Suprapubic skin (tissue), 4 donors: ENCODE data around the gene MYH7. TPM values are rescaled to one million over a fixed set of nuclear protein-coding genes. Genes with fewer than 3 reads are reported as not detected.

ENCODE experiments used
- DNase-seq, 2 donors: peaks; one replicate each; pipeline ENCODE4 v3.0.0-alpha.2; 2019; ENCODE audit warnings: low spot score in 2 of 2
- H3K27ac ChIP-seq: fragments of 200-600 bp; sonication (generic); one replicate; pipeline ENCODE4 v1.5.1; 2019
- H3K27me3 ChIP-seq: fragments of 200-600 bp; sonication (generic); one replicate; pipeline ENCODE4 v1.5.1; 2019
- H3K36me3 ChIP-seq: fragments of 200-600 bp; sonication (generic); one replicate; pipeline ENCODE4 v1.5.1; 2019
- H3K4me1 ChIP-seq: fragments of 200-600 bp; sonication (generic); one replicate; pipeline ENCODE4 v1.5.1; 2019
- H3K4me3 ChIP-seq: fragments of 200-600 bp; sonication (generic); one replicate; pipeline ENCODE4 v1.5.1; 2019; ENCODE audit warnings: mild to moderate bottlenecking
- H3K9me3 ChIP-seq: fragments of 200-600 bp; sonication (generic); one replicate; pipeline ENCODE4 v1.5.1; 2019
- EP300 ChIP-seq: sonication (generic); formaldehyde crosslinking; IDR thresholded peaks from one replicate; pipeline ENCODE4 v1.6.1; 2017; ENCODE audit warnings: antibody characterized with exemption
- POLR2A ChIP-seq, 2 donors: fragments of 450-650 bp; IDR thresholded peaks; one replicate each; pipeline ENCODE4 v1.6.1; 2017; ENCODE audit warnings: antibody characterized with exemption in 2 of 2, mild to moderate bottlenecking in 2 of 2, moderate library complexity in 2 of 2
- POLR2AphosphoS5 ChIP-seq, 3 donors: sonication (generic); formaldehyde crosslinking; IDR thresholded peaks; one replicate each; pipeline ENCODE4 v1.6.1; 2017; ENCODE audit warnings: antibody characterized with exemption in 3 of 3
- WGBS: methylation state at CpG from one replicate; pipeline ENCODE4 v1.1.5; 2018; 5-methylcytosine and 5-hydroxymethylcytosine counted together
- total RNA-seq, 4 donors: library from RNA; depleted of rRNA; stranded (reverse); fragments of >200 nt; gene quantifications; one replicate each; pipeline ENCODE4 v1.1.0, GENCODE V29; 2016
- TF ChIP-seq, protein P1 (sequence below), 2 donors: fragments of 200-600 bp in 1 of 2; fragments of 450-650 bp in 1 of 2; sonication (generic) in 1 of 2; IDR thresholded peaks; one replicate each; pipeline ENCODE4 v1.5.1; 2016 to 2019; ENCODE audit warnings: antibody characterized with exemption in 2 of 2, mild to moderate bottlenecking in 1 of 2, moderate library complexity in 1 of 2

MYH7 gene
- total RNA-seq, 4 donors from 2014 or later, result not detected

DNA sequence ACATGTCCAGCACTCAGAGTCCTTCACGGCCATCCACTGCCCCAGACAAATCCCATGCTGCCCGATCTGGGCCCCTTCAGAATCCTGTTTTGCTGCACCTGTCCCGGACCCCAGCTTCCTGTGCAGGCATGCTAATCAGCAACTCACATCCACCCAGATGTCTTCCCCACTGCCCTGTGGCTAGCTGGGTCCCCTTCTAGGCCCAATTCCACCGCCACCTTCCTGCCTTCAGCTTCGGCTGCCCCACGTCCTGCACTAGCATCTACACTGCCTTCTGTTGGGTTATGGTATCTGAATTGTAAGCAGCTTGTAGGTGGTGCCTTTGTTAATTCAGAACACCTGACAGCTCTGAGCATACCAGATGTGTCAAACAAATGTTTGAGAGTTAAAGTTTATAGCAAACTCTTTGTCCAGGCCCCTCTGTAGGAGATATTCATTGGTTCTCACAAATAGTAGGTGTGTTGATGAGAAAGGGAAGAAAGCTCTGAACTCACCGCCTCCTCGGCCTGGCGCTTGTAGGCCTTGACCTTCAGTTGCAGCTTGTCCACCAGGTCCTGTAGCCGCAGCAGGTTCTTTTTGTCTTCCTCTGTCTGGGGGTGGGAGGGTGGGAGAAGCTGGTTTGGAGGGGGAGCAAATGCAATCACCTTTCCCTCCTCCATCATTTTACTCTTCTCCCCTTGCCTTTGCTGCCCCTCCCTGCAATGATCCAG is 52.6 kb downstream of the MYH7 start:
- peaks cover 7% of the 10 kb centered on the region for H3K27me3 ChIP-seq
- H3K9me3 ChIP-seq, result no peaks in the 10 kb centered on the region
- H3K4me3 ChIP-seq, result no peak overlapping the region
- 68% methylated on average over 10 of the region's 10 CpGs for WGBS
- no peak for DNase-seq
- H3K4me1 ChIP-seq, result peaks cover 12% of the 10 kb centered on the region
- TF ChIP-seq POLR2AphosphoS5 (IDR thresholded peaks at IDR 0.05) (no peak), EP300 (no peak), POLR2A (IDR thresholded peaks at IDR 0.05) (no peak)
- TF ChIP-seq, protein P1, sequence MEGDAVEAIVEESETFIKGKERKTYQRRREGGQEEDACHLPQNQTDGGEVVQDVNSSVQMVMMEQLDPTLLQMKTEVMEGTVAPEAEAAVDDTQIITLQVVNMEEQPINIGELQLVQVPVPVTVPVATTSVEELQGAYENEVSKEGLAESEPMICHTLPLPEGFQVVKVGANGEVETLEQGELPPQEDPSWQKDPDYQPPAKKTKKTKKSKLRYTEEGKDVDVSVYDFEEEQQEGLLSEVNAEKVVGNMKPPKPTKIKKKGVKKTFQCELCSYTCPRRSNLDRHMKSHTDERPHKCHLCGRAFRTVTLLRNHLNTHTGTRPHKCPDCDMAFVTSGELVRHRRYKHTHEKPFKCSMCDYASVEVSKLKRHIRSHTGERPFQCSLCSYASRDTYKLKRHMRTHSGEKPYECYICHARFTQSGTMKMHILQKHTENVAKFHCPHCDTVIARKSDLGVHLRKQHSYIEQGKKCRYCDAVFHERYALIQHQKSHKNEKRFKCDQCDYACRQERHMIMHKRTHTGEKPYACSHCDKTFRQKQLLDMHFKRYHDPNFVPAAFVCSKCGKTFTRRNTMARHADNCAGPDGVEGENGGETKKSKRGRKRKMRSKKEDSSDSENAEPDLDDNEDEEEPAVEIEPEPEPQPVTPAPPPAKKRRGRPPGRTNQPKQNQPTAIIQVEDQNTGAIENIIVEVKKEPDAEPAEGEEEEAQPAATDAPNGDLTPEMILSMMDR (IDR thresholded peaks at IDR 0.05), result no peak
- no peaks in the 10 kb centered on the region for H3K36me3 ChIP-seq
- no peak overlapping the region for H3K27ac ChIP-seq

DNA sequence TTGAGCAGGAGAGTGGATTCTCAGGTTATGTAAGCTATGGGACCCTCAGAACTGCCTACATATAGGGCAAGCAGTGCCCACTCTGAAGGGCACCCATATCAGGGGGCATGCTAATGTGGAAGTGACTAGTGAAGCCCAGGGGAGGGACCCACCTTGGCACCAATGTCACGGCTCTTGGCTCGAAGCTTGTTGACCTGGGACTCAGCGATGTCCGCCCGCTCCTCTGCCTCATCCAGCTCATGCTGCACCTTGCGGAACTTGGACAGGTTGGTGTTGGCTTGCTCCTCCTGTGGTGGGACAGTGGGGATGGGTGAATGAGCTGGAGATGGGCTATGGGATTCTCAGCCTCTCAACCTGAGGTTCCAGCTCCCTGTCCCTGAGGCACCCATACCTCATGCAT is 53.2 kb downstream of the MYH7 start:
- TF ChIP-seq POLR2A (IDR thresholded peaks at IDR 0.05), result no peak
- TF ChIP-seq, protein P1 (IDR thresholded peaks at IDR 0.05), result no peak
- no peak for TF ChIP-seq POLR2AphosphoS5 (IDR thresholded peaks at IDR 0.05)
- TF ChIP-seq EP300, result no peak
- 80% methylated on average over 1 of the region's 6 CpGs for WGBS
- Histone ChIP-seq H3K4me3 (no peak overlapping the region), H3K27me3 (peaks cover 7% of the 10 kb centered on the region), H3K4me1 (peaks cover 12% of the 10 kb centered on the region), H3K36me3 (no peaks in the 10 kb centered on the region), H3K9me3 (no peaks in the 10 kb centered on the region), H3K27ac (no peak overlapping the region)
- DNase-seq, result no peak

DNA sequence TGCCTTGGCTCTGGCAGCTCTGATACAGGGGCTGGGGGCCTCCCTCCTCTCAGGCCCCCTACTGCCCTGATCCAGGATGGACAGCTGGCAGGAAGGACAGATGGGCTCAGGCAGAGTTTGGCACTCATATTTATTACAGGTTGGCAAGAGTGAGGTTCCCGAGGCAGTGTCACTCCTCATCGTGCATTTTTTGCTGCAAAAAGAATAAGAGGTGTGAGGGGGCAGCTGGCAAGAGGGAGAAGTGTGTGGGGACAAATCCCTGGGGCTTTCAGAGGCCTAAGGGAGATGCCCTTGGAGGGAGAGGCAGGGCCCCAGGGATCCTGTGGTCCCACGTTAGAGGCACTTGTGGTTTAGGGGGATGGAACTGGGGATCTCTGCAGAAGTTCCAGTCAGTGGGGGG is 53.6 kb downstream of the MYH7 start:
- TF ChIP-seq POLR2AphosphoS5 (IDR thresholded peaks at IDR 0.05) (no peak), POLR2A (IDR thresholded peaks at IDR 0.05) (no peak), EP300 (no peak)
- TF ChIP-seq, protein P1 (IDR thresholded peaks at IDR 0.05), result no peak
- WGBS, result 51% methylated on average over 3 of the region's 3 CpGs

DNA sequence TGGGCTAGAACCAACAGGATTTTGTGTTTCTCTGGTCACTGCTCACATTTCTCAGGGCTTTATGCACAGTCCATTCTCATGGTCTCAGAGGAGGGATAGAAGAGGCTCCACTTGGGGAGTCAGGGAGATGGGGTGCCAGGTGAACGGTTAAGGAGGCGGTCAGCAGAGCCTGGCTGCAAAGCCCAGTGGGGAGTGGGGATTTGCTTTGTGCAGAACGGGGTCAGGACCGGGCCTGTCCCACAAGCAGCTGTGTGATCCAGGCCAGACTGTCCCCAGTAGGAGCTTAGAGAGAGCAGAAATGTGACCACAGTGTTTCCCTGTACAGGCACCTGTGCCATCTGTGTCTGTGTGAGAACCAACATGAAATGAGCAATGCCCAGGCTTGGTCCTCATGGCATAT is 54.5 kb downstream of the MYH7 start:
- H3K27me3 ChIP-seq, result peaks cover 7% of the 10 kb centered on the region
- no peak for DNase-seq
- 95% methylated on average over 4 of the region's 4 CpGs for WGBS
- peaks cover 12% of the 10 kb centered on the region for H3K4me1 ChIP-seq
- H3K4me3 ChIP-seq, result no peak overlapping the region
- no peak overlapping the region for H3K27ac ChIP-seq
- no peak for TF ChIP-seq EP300
- no peak for TF ChIP-seq POLR2AphosphoS5 (IDR thresholded peaks at IDR 0.05)
- TF ChIP-seq POLR2A (IDR thresholded peaks at IDR 0.05), result no peak
- TF ChIP-seq, protein P1 (IDR thresholded peaks at IDR 0.05), result no peak
- H3K36me3 ChIP-seq, result no peaks in the 10 kb centered on the region
- H3K9me3 ChIP-seq, result no peaks in the 10 kb centered on the region

More for the DNA sequence above, 53.6 kb downstream of the MYH7 start:
- Histone ChIP-seq H3K27ac (no peak overlapping the region), H3K27me3 (peaks cover 7% of the 10 kb centered on the region), H3K36me3 (no peaks in the 10 kb centered on the region), H3K4me1 (peaks cover 12% of the 10 kb centered on the region), H3K9me3 (no peaks in the 10 kb centered on the region), H3K4me3 (no peak overlapping the region)
- DNase-seq, result no peak

DNA sequence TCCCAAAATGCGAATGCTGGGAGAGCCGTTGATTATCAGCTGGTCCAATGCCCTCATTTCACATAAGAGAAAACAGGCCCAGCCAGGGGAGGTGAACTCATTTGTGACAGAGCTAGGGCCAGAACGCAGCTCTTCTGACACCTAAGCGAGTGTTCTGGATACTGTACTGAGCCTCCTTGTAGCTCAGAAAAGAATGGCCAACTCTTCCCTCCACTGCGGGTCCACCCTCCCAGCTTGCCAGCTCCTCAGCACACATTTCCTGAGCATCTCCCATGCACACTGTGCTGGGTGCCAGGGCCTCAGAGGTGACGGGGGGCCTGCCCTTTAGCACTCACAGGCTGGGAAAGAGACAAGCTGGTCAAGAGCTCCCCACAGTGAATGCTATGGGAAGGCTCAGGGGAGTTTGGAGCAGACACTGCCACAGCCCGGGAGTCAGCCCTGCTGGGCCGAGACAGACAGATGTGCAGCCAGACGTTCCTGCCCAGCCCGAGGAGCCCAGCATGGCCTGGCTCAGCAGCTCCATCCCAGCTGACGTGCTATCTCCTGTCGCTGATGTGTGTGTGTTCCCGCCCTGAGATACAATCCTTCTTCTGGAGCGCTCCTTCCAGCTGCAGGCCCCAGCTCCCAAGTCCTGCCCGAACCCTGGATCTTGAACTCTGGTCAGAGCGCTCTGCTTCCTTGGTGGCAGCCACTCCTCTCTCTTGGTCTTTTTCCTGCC is 55.1 kb downstream of the MYH7 start:
- peaks cover 12% of the 10 kb centered on the region for H3K4me1 ChIP-seq
- H3K27me3 ChIP-seq, result peaks cover 7% of the 10 kb centered on the region
- TF ChIP-seq POLR2A (IDR thresholded peaks at IDR 0.05), result no peak
- TF ChIP-seq POLR2AphosphoS5 (IDR thresholded peaks at IDR 0.05), result no peak
- TF ChIP-seq, protein P1 (IDR thresholded peaks at IDR 0.05), result no peak
- no peak for TF ChIP-seq EP300
- H3K9me3 ChIP-seq, result no peaks in the 10 kb centered on the region
- H3K4me3 ChIP-seq, result no peak overlapping the region
- WGBS, result 56% methylated on average over 9 of the region's 16 CpGs
- no peak for DNase-seq
- no peaks in the 10 kb centered on the region for H3K36me3 ChIP-seq
- H3K27ac ChIP-seq, result no peak overlapping the region
